ENCODE data around the gene PTPRU.

Gene PTPRU

GRCh38 chr1:29245261-29245660 lies 8.9 kb downstream of the PTPRU start:
- WGBS, 2 experiments (ENCODE audit: insufficient coverage in 2 of 2), result 95 to 98% methylated on average over 2 to 5 of the region's 6 CpGs
- H3K27ac ChIP-seq (ENCODE audit: low read depth, low read length, severe bottlenecking), result no peak overlapping the region
- H3K4me1 ChIP-seq (ENCODE audit: control insufficient read depth, insufficient read depth, low read length, poor library complexity, severe bottlenecking), result peaks cover 53% of the 10 kb centered on the region
- H3K4me3 ChIP-seq (ENCODE audit: extremely low read depth, insufficient read depth, low read length, poor library complexity, severe bottlenecking), result no peak overlapping the region
- no peaks in the 10 kb centered on the region for H3K36me3 ChIP-seq (ENCODE audit: control insufficient read depth, insufficient read depth, low read length)
- no peaks in the 10 kb centered on the region for H3K9me3 ChIP-seq (ENCODE audit: control insufficient read depth, low read length)

DNA sequence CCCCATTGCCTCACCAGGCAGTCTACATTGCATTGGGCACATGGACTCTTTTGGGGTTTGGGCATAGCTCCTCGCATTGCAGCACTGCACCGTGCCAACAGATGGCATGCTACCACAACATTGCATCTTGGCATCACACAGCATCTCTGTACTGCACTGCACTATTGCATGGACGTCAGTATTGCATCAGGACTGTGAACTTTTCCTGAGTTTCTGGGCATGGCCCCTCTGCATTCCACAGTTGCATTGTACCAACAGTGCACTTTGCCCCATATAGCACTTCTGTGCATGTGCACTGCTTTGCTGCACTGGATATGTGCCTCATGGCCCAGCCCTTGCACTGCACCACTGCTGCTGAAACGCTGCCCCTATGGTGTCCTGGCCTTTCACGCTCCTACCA lies 9.6 kb downstream of the PTPRU start:
- Histone ChIP-seq H3K27ac (ENCODE audit: low read depth, low read length, severe bottlenecking) (no peak overlapping the region), H3K4me3 (ENCODE audit: extremely low read depth, insufficient read depth, low read length, poor library complexity, severe bottlenecking) (no peak overlapping the region), H3K9me3 (ENCODE audit: control insufficient read depth, low read length) (no peaks in the 10 kb centered on the region), H3K4me1 (ENCODE audit: control insufficient read depth, insufficient read depth, low read length, poor library complexity, severe bottlenecking) (peaks cover 56% of the 10 kb centered on the region), H3K36me3 (ENCODE audit: control insufficient read depth, insufficient read depth, low read length) (no peaks in the 10 kb centered on the region)
- WGBS, 2 experiments (ENCODE audit: insufficient coverage in 2 of 2), result 88 to 91% methylated on average over 5 of the region's 5 CpGs

DNA sequence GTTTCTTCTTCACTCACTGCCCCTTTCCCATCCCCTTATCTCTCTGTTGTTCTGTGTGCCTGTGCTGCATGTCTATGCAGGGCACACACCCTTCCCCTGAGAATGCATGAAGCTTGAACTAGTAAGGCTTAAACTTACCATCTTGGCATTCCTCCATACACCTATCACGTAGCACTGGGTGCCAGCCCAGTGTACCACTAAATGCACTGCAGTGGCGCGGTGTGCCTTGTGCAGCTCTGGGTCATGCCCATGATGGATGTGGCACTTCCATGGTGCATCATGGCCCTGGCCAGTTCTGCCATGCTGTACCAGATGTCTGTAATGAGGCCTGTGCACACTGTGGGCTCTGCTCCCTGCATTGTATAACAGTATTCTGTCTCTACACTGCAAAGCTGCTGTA lies 10.7 kb downstream of the PTPRU start:
- no peak overlapping the region for H3K4me3 ChIP-seq (ENCODE audit: extremely low read depth, insufficient read depth, low read length, poor library complexity, severe bottlenecking)
- no peaks in the 10 kb centered on the region for H3K9me3 ChIP-seq (ENCODE audit: control insufficient read depth, low read length)
- WGBS, 2 experiments (ENCODE audit: insufficient coverage in 2 of 2), result 98 to 100% methylated on average over 3 of the region's 3 CpGs
- H3K27ac ChIP-seq (ENCODE audit: low read depth, low read length, severe bottlenecking), result no peak overlapping the region
- no peaks in the 10 kb centered on the region for H3K36me3 ChIP-seq (ENCODE audit: control insufficient read depth, insufficient read depth, low read length)
- H3K4me1 ChIP-seq (ENCODE audit: control insufficient read depth, insufficient read depth, low read length, poor library complexity, severe bottlenecking), result peaks cover 56% of the 10 kb centered on the region

DNA sequence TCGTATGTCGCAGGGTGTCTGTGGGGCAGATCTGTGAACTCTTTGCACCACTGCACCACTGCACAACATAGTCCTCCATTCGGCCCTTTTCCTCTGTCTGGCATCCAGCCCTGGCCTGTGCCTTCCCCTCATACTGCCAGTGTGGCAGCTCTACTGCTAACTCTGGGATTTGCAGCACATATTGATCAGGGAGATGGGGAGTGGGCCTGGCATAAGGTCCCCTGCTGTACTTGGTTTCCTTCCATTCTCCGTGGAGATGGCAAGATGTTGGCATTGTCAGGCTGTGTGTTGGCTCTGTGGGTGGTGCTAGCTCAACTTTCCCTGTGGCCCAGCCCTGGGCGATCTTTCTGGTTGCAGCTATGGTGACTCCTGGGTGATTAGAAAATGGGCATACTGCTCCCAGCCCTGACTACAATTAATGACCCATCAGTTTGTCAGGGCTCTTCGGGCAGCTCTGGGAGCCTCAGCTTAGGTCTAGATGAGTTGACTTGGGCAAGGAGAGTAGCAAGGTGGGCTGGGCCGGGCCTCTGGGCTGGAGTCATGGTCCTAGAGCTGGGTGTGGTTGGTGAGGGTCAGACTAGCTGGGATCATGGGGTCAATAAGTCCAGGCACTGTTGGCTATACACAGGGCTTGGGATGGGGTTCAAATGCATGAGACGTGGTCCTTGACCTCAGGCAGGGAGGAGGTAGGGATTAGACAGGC lies 11.4 kb downstream of the PTPRU start:
- Histone ChIP-seq H3K27ac (ENCODE audit: low read depth, low read length, severe bottlenecking) (no peak overlapping the region), H3K9me3 (ENCODE audit: control insufficient read depth, low read length) (no peaks in the 10 kb centered on the region), H3K36me3 (ENCODE audit: control insufficient read depth, insufficient read depth, low read length) (no peaks in the 10 kb centered on the region), H3K4me3 (ENCODE audit: extremely low read depth, insufficient read depth, low read length, poor library complexity, severe bottlenecking) (no peak overlapping the region), H3K4me1 (ENCODE audit: control insufficient read depth, insufficient read depth, low read length, poor library complexity, severe bottlenecking) (peaks cover 56% of the 10 kb centered on the region)
- WGBS, 2 experiments (ENCODE audit: insufficient coverage in 2 of 2), result 92 to 95% methylated on average over 6 of the region's 8 CpGs

DNA sequence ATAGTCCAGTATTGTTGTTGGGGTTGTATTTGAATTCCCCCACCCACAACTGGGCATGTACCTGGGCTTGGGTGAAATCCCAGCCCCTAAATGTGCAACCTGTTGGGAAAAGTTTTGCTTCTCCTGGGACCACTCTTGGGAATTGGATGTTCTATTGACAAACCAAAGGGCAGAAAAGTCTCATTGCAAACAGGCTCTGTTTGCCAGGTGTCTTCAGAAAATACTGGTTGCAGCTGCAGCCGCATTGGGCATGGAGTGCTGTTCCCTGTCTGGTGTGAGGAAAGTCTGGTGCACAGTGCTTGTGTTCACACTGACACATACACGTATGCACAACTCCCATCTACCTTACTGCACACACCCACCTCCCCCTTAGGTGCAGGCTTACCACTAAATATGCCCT lies 12.1 kb downstream of the PTPRU start:
- Histone ChIP-seq H3K27ac (ENCODE audit: low read depth, low read length, severe bottlenecking) (no peak overlapping the region), H3K4me1 (ENCODE audit: control insufficient read depth, insufficient read depth, low read length, poor library complexity, severe bottlenecking) (peaks cover 54% of the 10 kb centered on the region)
- WGBS, 2 experiments (ENCODE audit: insufficient coverage in 2 of 2), result 100% methylated on average over 1 of the region's 2 CpGs; no CpG with 5 or more reads in 1 of the 2 experiments

DNA sequence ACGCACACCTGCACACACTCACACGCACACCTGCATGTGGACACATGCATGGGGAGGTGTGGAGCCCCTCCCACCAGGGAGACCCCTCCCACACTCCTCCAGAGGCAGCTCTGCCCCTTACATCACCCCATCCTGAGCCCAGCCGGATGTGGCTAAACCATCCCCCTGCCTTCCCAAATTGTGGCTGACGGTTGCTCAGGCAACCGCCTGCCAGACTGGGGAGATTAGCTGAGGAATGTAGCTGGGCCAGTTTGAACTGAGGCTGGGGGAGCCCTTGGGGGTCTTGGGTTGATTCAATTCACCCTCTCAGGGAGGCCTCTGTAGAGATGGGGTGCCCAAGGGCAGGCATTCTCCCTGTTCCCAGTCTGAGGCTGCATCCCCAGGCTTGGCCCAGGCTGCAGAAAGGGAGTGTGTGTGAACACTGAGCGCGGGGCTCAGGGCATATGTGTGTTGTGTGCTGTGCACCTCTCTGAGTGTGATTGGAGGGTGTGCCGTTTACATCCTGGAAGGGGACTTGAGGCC lies 12.9 kb downstream of the PTPRU start:
- 10 to 37% methylated on average over 2 to 4 of the region's 8 CpGs for WGBS, 2 experiments (ENCODE audit: insufficient coverage in 2 of 2)
- Histone ChIP-seq H3K4me1 (ENCODE audit: control insufficient read depth, insufficient read depth, low read length, poor library complexity, severe bottlenecking) (peaks cover 53% of the 10 kb centered on the region), H3K9me3 (ENCODE audit: control insufficient read depth, low read length) (no peaks in the 10 kb centered on the region), H3K4me3 (ENCODE audit: extremely low read depth, insufficient read depth, low read length, poor library complexity, severe bottlenecking) (no peak overlapping the region), H3K27ac (ENCODE audit: low read depth, low read length, severe bottlenecking) (peak overlapping the region; percentile 94), H3K36me3 (ENCODE audit: control insufficient read depth, insufficient read depth, low read length) (no peaks in the 10 kb centered on the region)

More for the DNA sequence above, 12.1 kb downstream of the PTPRU start:
- no peaks in the 10 kb centered on the region for H3K36me3 ChIP-seq (ENCODE audit: control insufficient read depth, insufficient read depth, low read length)
- H3K4me3 ChIP-seq (ENCODE audit: extremely low read depth, insufficient read depth, low read length, poor library complexity, severe bottlenecking), result no peak overlapping the region
- H3K9me3 ChIP-seq (ENCODE audit: control insufficient read depth, low read length), result no peaks in the 10 kb centered on the region

DNA sequence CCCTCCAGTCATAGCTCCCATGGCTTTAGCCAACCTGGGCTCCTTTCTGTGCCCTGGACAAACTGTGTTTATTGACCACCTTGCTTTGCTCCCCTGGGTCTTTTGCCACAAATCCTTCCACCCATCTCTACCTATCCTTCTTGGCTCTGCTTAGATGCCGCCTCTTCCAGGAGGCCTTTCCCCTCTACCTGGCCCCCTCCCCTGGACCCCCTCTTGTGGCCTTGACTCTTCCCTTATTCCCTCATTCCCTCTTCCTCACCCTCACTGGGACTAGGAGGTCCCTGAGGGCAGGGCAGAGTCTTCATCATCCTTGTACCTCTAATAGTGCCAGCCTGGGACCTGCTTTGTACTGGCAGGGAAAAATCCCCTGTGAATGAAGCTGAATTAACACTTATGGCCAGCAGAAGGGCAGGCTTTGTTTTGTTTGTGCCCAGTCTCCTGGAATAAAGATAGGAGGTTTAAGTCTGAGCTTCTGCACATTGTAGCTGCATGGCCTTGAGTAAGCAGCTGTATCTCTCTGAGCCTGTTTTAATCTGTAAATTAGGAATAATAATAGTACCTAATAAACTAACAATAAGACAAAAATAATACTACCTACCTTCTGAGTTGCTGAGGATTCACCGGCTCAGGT lies 13.7 kb downstream of the PTPRU start:
- Histone ChIP-seq H3K27ac (ENCODE audit: low read depth, low read length, severe bottlenecking) (peak overlapping the region; percentile 94), H3K4me3 (ENCODE audit: extremely low read depth, insufficient read depth, low read length, poor library complexity, severe bottlenecking) (no peak overlapping the region), H3K36me3 (ENCODE audit: control insufficient read depth, insufficient read depth, low read length) (peaks cover under 1% of the 10 kb centered on the region), H3K4me1 (ENCODE audit: control insufficient read depth, insufficient read depth, low read length, poor library complexity, severe bottlenecking) (peaks cover 52% of the 10 kb centered on the region), H3K9me3 (ENCODE audit: control insufficient read depth, low read length) (no peaks in the 10 kb centered on the region)
- WGBS, 2 experiments (ENCODE audit: insufficient coverage in 2 of 2), result 83 to 100% methylated on average over 1 of the region's 2 CpGs

DNA sequence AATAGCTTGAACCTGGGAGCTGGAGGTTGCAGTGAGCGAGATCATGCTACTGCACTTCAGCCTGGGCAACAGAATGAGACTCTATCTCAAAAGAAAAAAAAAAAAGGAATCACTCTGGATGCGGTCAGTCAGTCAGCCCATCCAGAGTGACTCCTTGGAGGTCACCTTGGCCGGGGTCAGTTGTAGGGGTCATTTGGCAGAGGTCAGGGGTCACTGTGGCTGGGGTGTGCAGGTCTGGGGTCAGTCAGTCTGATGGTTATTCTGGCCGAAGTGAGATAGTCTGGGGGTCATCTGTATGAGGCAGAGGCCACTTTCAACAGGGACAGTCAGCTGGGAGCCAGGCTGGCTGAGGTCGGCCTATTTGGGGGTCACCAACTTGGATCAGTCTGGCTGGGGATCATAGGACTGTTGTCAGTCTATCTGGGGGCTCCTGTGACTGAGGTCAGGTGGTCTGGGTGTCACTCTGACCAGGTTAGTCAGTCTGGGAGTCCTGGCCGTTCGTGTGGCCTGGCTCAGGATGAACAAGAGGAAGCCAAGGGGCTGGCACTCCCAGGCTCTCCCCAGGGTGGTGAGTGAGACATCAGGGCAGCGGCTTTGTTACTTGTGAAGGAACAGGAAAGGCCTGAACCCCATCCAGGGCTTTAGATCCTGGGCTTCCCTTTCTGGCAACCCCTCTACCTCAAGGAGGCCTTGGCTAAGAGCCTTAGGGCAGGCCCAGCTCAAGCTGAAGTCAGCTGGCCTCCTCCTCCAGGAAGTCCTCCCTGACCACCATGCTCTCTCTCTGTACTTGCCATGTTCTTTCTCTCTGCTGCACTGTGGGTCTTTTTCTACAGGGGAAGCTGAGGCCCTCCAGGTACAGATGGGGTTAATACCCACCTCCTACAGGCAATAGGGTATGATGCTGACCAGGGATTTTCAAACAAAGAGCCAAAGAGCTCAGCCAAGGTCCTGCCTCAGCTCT lies 15.1 kb downstream of the PTPRU start:
- Histone ChIP-seq H3K27ac (ENCODE audit: low read depth, low read length, severe bottlenecking) (no peak overlapping the region), H3K9me3 (ENCODE audit: control insufficient read depth, low read length) (no peaks in the 10 kb centered on the region), H3K4me3 (ENCODE audit: extremely low read depth, insufficient read depth, low read length, poor library complexity, severe bottlenecking) (no peak overlapping the region), H3K36me3 (ENCODE audit: control insufficient read depth, insufficient read depth, low read length) (peaks cover 5% of the 10 kb centered on the region), H3K4me1 (ENCODE audit: control insufficient read depth, insufficient read depth, low read length, poor library complexity, severe bottlenecking) (peaks cover 48% of the 10 kb centered on the region)
- 90 to 97% methylated on average over 5 to 7 of the region's 8 CpGs for WGBS, 2 experiments (ENCODE audit: insufficient coverage in 2 of 2)

GRCh38 chr1:29253180-29253579 lies 16.9 kb downstream of the PTPRU start:
- WGBS, 2 experiments (ENCODE audit: insufficient coverage in 2 of 2), result 90 to 100% methylated on average over 3 of the region's 3 CpGs
- no peak overlapping the region for H3K4me3 ChIP-seq (ENCODE audit: extremely low read depth, insufficient read depth, low read length, poor library complexity, severe bottlenecking)
- no peaks in the 10 kb centered on the region for H3K9me3 ChIP-seq (ENCODE audit: control insufficient read depth, low read length)
- H3K4me1 ChIP-seq (ENCODE audit: control insufficient read depth, insufficient read depth, low read length, poor library complexity, severe bottlenecking), result peaks cover 46% of the 10 kb centered on the region
- peaks cover 5% of the 10 kb centered on the region for H3K36me3 ChIP-seq (ENCODE audit: control insufficient read depth, insufficient read depth, low read length)
- H3K27ac ChIP-seq (ENCODE audit: low read depth, low read length, severe bottlenecking), result no peak overlapping the region

DNA sequence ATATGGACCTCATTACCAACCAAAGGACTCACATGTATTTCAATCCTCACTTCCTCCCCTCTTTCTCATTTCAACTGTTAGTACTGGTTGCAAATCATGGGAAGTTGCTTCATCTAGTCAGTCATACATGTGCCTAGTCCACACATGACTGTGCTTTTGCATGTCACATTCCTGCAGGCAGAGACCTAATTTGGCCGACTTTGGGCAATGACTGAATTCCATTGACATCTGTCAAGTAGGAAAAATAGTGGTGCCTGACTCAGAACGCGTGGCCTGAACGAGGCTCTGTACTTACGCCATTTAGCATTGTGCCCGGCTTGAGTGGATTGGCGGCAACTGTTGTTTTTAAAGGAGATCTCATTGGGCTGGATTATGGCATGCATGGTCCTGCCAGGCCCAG lies 18.0 kb downstream of the PTPRU start:
- H3K9me3 ChIP-seq (ENCODE audit: control insufficient read depth, low read length), result no peaks in the 10 kb centered on the region
- WGBS, 2 experiments (ENCODE audit: insufficient coverage in 2 of 2), result 76 to 94% methylated on average over 5 to 7 of the region's 7 CpGs
- H3K4me1 ChIP-seq (ENCODE audit: control insufficient read depth, insufficient read depth, low read length, poor library complexity, severe bottlenecking), result peaks cover 45% of the 10 kb centered on the region
- H3K4me3 ChIP-seq (ENCODE audit: extremely low read depth, insufficient read depth, low read length, poor library complexity, severe bottlenecking), result no peak overlapping the region
- peaks cover 5% of the 10 kb centered on the region for H3K36me3 ChIP-seq (ENCODE audit: control insufficient read depth, insufficient read depth, low read length)
- H3K27ac ChIP-seq (ENCODE audit: low read depth, low read length, severe bottlenecking), result no peak overlapping the region

Measured in mesodermal cell (in vitro differentiated cells).